ENCODE results near the gene CCDC106. TPM values are rescaled to one million over a fixed set of nuclear protein-coding genes. Genes with fewer than 3 reads are reported as not detected.

CCDC106 gene
- total RNA-seq, 2 experiments from 2014 or later = 29.0 to 30.1 TPM

- ChIA-PET POLR2A (no interaction called here), CTCF (ENCODE audit: unreplicated experiment) (no interaction called here)
- H3K9me2 ChIP-seq (ENCODE audit: insufficient read depth, low read length) = no peaks in the 10 kb centered on the region
- H3K79me2 ChIP-seq (ENCODE audit: insufficient read depth, low read depth, low read length) = peaks cover 49% of the 10 kb centered on the region
- peaks cover 7% of the 10 kb centered on the region for H3K4me1 ChIP-seq (ENCODE audit: insufficient read depth, low read length, poor library complexity, severe bottlenecking)
- no peaks in the 10 kb centered on the region for H3K9me3 ChIP-seq (ENCODE audit: low read length)
- no peaks in the 10 kb centered on the region for H4K20me1 ChIP-seq (ENCODE audit: insufficient read depth, low read length)
- H3K27ac ChIP-seq (ENCODE audit: low read depth, low read length, poor library complexity, severe bottlenecking) = no peak overlapping the region
- H3K4me2 ChIP-seq (ENCODE audit: low read length) = no peak overlapping the region
- no peak overlapping the region for H3K4me3 ChIP-seq (ENCODE audit: low read depth, low read length, poor library complexity, severe bottlenecking)
- no peak overlapping the region for H2AFZ ChIP-seq (ENCODE audit: low read length)
- peaks cover 96% of the 10 kb centered on the region for H3K36me3 ChIP-seq (ENCODE audit: insufficient read depth, low read length)
- TF ChIP-seq EZH2phosphoT487 (IDR thresholded peaks at IDR 0.05; ENCODE audit: borderline replicate concordance, low read depth, low read length) = no peak
- TF ChIP-seq, protein P1, sequence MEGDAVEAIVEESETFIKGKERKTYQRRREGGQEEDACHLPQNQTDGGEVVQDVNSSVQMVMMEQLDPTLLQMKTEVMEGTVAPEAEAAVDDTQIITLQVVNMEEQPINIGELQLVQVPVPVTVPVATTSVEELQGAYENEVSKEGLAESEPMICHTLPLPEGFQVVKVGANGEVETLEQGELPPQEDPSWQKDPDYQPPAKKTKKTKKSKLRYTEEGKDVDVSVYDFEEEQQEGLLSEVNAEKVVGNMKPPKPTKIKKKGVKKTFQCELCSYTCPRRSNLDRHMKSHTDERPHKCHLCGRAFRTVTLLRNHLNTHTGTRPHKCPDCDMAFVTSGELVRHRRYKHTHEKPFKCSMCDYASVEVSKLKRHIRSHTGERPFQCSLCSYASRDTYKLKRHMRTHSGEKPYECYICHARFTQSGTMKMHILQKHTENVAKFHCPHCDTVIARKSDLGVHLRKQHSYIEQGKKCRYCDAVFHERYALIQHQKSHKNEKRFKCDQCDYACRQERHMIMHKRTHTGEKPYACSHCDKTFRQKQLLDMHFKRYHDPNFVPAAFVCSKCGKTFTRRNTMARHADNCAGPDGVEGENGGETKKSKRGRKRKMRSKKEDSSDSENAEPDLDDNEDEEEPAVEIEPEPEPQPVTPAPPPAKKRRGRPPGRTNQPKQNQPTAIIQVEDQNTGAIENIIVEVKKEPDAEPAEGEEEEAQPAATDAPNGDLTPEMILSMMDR (conservative IDR thresholded peaks at IDR 0.05; ENCODE audit: low read length) = no peak
- no peak for DNase-seq (ENCODE audit: low spot score)
- intact Hi-C loops (cut with micrococcal nuclease; ENCODE audit: unreplicated experiment) = no loop called here
- no TSS peak for BruUV-seq (replicated peaks)
Observed at GRCh38 chr19:55684946-55685681, 37.1 kb downstream of the CCDC106 start.

GRCh38 chr19:55685776-55686175, 37.8 kb downstream of the CCDC106 start:
- no peak for TF ChIP-seq EZH2phosphoT487 (IDR thresholded peaks at IDR 0.05; ENCODE audit: borderline replicate concordance, low read depth, low read length)
- peaks cover 3% of the 10 kb centered on the region for H3K4me1 ChIP-seq (ENCODE audit: insufficient read depth, low read length, poor library complexity, severe bottlenecking)
- DNase-seq (ENCODE audit: low spot score) = no peak
- ChIA-PET POLR2A (no interaction called here), CTCF (ENCODE audit: unreplicated experiment) (no interaction called here)
- H3K4me2 ChIP-seq (ENCODE audit: low read length) = no peak overlapping the region
- peaks cover 96% of the 10 kb centered on the region for H3K36me3 ChIP-seq (ENCODE audit: insufficient read depth, low read length)
- intact Hi-C loops (cut with micrococcal nuclease; ENCODE audit: unreplicated experiment) = no loop called here
- H3K27ac ChIP-seq (ENCODE audit: low read depth, low read length, poor library complexity, severe bottlenecking) = no peak overlapping the region
- H4K20me1 ChIP-seq (ENCODE audit: insufficient read depth, low read length) = no peaks in the 10 kb centered on the region
- H3K79me2 ChIP-seq (ENCODE audit: insufficient read depth, low read depth, low read length) = peaks cover 42% of the 10 kb centered on the region
- no TSS peak for BruUV-seq (replicated peaks)
- H2AFZ ChIP-seq (ENCODE audit: low read length) = no peak overlapping the region
- no peaks in the 10 kb centered on the region for H3K9me2 ChIP-seq (ENCODE audit: insufficient read depth, low read length)
- H3K4me3 ChIP-seq (ENCODE audit: low read depth, low read length, poor library complexity, severe bottlenecking) = no peak overlapping the region
- H3K9me3 ChIP-seq (ENCODE audit: low read length) = no peaks in the 10 kb centered on the region

GRCh38 chr19:55686311-55687050, 38.5 kb downstream of the CCDC106 start:
- TF ChIP-seq, protein P1 (conservative IDR thresholded peaks at IDR 0.05; ENCODE audit: low read length) = no peak
- no peak for TF ChIP-seq EZH2phosphoT487 (IDR thresholded peaks at IDR 0.05; ENCODE audit: borderline replicate concordance, low read depth, low read length)
- H3K79me2 ChIP-seq (ENCODE audit: insufficient read depth, low read depth, low read length) = peaks cover 35% of the 10 kb centered on the region
- intact Hi-C loops (cut with micrococcal nuclease; ENCODE audit: unreplicated experiment) = no loop called here
- peaks cover 96% of the 10 kb centered on the region for H3K36me3 ChIP-seq (ENCODE audit: insufficient read depth, low read length)
- ChIA-PET CTCF (ENCODE audit: unreplicated experiment) (no interaction called here), POLR2A (no interaction called here)
- no peaks in the 10 kb centered on the region for H3K9me3 ChIP-seq (ENCODE audit: low read length)
- no peak overlapping the region for H3K4me2 ChIP-seq (ENCODE audit: low read length)
- no peak overlapping the region for H2AFZ ChIP-seq (ENCODE audit: low read length)
- H3K27ac ChIP-seq (ENCODE audit: low read depth, low read length, poor library complexity, severe bottlenecking) = no peak overlapping the region
- DNase-seq (ENCODE audit: low spot score) = no peak
- H4K20me1 ChIP-seq (ENCODE audit: insufficient read depth, low read length) = no peaks in the 10 kb centered on the region
- no peaks in the 10 kb centered on the region for H3K4me1 ChIP-seq (ENCODE audit: insufficient read depth, low read length, poor library complexity, severe bottlenecking)
- BruUV-seq (replicated peaks) = no TSS peak
- no peak overlapping the region for H3K4me3 ChIP-seq (ENCODE audit: low read depth, low read length, poor library complexity, severe bottlenecking)
- H3K9me2 ChIP-seq (ENCODE audit: insufficient read depth, low read length) = no peaks in the 10 kb centered on the region

All from OCI-LY7 (cell line).